ENCODE data around the gene RYR2. TPM values are rescaled to one million over a fixed set of nuclear protein-coding genes. Genes with fewer than 3 reads are reported as not detected.

The RYR2 gene
- total and polyA plus RNA-seq, 2 of the 8 experiments (the other 6 are each of a cell fraction or from before 2014, with no cell fraction given), result 1.3 to 4.4 TPM

GRCh38 chr1:237701534-237701933 is 659.5 kb downstream of the RYR2 start:
- Histone ChIP-seq H3K27ac (ENCODE audit: low read depth, low read length) (no peak overlapping the region), H2BK120ac (replicated peaks; ENCODE audit: low read depth, low read length) (no peak overlapping the region), H3K23ac (ENCODE audit: insufficient read length) (no peak overlapping the region), H3K36me3 (ENCODE audit: control insufficient read depth in 2 of 4, insufficient read depth in 4 of 4, low read length in 3 of 4) (no peaks in the 10 kb centered on the region), H2BK20ac (ENCODE audit: low read length) (no peak overlapping the region), H3K4me1 (replicated peaks in 1 of 4; ENCODE audit: control insufficient read depth in 3 of 4, insufficient read depth in 4 of 4, low read length in 3 of 4) (no peaks in the 10 kb centered on the region), H2BK12ac (ENCODE audit: low read depth, low read length) (no peak overlapping the region), H2BK15ac (ENCODE audit: low read length) (no peak overlapping the region), H3K79me2 (ENCODE audit: control insufficient read depth in 1 of 2, insufficient read depth in 2 of 2, low read length in 2 of 2) (no peaks in the 10 kb centered on the region), H4K5ac (ENCODE audit: insufficient read length, low read depth, low read length) (no peak overlapping the region), H3K9ac (replicated peaks in 1 of 4; ENCODE audit: extremely low read depth in 1 of 4, low read depth in 3 of 4, low read length in 3 of 4) (no peak overlapping the region), H3K79me1 (ENCODE audit: low read depth, low read length) (no peaks in the 10 kb centered on the region), H3K4me3 (ENCODE audit: extremely low read depth in 1 of 4, insufficient read depth in 2 of 4, low read depth in 3 of 4, low read length in 4 of 4) (no peak overlapping the region), H3K9me3 (ENCODE audit: insufficient read depth in 2 of 2, low read depth in 1 of 2, low read length in 1 of 2) (no peaks in the 10 kb centered on the region), H2AFZ (ENCODE audit: low read length) (no peak overlapping the region), H3K18ac (ENCODE audit: extremely low read depth, low read length) (no peak overlapping the region), H3K56ac (replicated peaks; ENCODE audit: insufficient read length, low read depth, low read length) (no peak overlapping the region), H2BK5ac (ENCODE audit: low read depth, low read length) (no peak overlapping the region), H3K4me2 (ENCODE audit: insufficient read depth in 1 of 2, low read depth in 2 of 2, low read length in 2 of 2) (no peak overlapping the region), H4K8ac (ENCODE audit: extremely low read depth, insufficient read depth, low read length) (no peak overlapping the region), H4K20me1 (replicated peaks in 1 of 2; ENCODE audit: control insufficient read depth in 1 of 2, insufficient read depth in 2 of 2, low read length in 2 of 2) (no peaks in the 10 kb centered on the region), H4K91ac (replicated peaks; ENCODE audit: insufficient read length, low read length) (no peak overlapping the region), H3K4ac (replicated peaks; ENCODE audit: insufficient read length, low read depth, low read length) (no peak overlapping the region), H2AK5ac (ENCODE audit: low read depth, low read length) (no peak overlapping the region), H3K14ac (ENCODE audit: insufficient read length) (no peak overlapping the region), H3K27me3 (replicated peaks in 1 of 4; ENCODE audit: control insufficient read depth in 3 of 4, extremely low read depth in 1 of 4, insufficient read depth in 3 of 4, low read length in 3 of 4) (no peaks in the 10 kb centered on the region), H3K23me2 (ENCODE audit: low read depth, low read length) (no peaks in the 10 kb centered on the region)
- FAIRE-seq (no peak), DNase-seq (ENCODE audit: low read depth in 1 of 2, low spot score in 2 of 2) (no peak)
- whole genome bisulfite sequencing, 2 experiments (ENCODE audit: extremely low coverage in 1 of 2, insufficient coverage in 1 of 2, insufficient read length in 1 of 2, insufficient replicate concordance in 2 of 2, low coverage in 1 of 2, low lambda C conversion rate in 2 of 2, missing lambda C conversion rate in 1 of 2), result 93% methylated on average over 2 of the region's 2 CpGs; no CpG with 5 or more reads in 1 of the 2 experiments
- ChIA-PET POLR2A (ENCODE audit: partially characterized antibody) (no interaction called here), CTCF (ENCODE audit: partially characterized antibody) (interaction anchor here (0.7 to 1.0 kb wide), 2 partner anchors 11 to 24 kb away, joined by 3 read pairs; no protein-coding TSS in a partner anchor)
- TF ChIP-seq RNF2 (IDR thresholded peaks at IDR 0.05; ENCODE audit: borderline replicate concordance, low read depth, low read length, missing control alignments, poor library complexity, severe bottlenecking), result no peak
- TF ChIP-seq ZNF274 (IDR thresholded peaks at IDR 0.05; ENCODE audit: borderline replicate concordance, extremely low read depth, low read length), result no peak
- TF ChIP-seq CEBPB (IDR thresholded peaks at IDR 0.05; ENCODE audit: low read depth, low read length), result no peak
